8988T (cell line): Measurements from ENCODE around the gene PCAT6.
A peak's percentile ranks its signal among the peaks of the same experiment; 100 is the strongest.
"Not testable (repeated sequence)": the region's sequence is repeated elsewhere in the genome, so short reads cannot be mapped to it uniquely, and the experiment has no call there.

Experiments
- DNase-seq: peaks from one replicate; pipeline ENCODE4 v3.0.0; 2011

Gene PCAT6

DNA sequence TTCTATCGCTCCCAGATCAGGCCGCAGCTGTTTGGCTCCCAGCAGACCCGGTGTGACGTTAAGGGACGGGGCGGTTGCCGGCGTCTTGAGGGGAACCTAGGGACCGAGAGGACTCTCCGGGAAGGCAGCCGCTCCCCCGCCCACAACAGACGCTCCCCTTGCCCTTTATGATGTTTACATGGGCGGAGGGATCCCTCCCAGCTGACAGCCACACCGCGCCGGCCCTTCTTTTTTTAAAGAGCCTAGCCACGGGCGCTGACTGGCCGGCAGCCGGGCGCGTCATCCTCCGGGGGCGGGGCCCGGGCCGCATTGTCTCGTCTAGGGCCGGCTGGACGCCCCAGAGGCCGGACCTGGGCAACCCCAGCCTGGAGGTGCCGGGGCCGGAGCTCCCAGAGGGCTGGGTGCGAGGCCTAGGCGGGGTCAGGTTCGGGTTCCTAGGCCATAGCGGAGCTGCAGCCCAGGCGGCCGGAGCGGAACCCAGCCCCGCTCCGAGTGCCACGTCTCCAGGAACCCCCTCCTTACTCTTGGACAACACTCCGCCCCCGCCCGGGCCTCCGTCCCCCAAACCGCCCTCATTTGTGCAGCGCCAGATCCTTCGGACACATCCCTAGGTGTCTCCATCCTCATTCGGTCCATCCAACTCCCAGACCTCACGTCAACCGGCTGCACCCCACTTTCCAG, at the start of gene PCAT6:
Gene PCAT6, plus strand, starts transcription at position 340 of the 681 bp plus-strand sequence.
- peak; percentile 96 for DNase-seq

- no peak for DNase-seq
Measured at GRCh38 chr1:202762019-202762418, 48.7 kb upstream of the PCAT6 start.

DNA sequence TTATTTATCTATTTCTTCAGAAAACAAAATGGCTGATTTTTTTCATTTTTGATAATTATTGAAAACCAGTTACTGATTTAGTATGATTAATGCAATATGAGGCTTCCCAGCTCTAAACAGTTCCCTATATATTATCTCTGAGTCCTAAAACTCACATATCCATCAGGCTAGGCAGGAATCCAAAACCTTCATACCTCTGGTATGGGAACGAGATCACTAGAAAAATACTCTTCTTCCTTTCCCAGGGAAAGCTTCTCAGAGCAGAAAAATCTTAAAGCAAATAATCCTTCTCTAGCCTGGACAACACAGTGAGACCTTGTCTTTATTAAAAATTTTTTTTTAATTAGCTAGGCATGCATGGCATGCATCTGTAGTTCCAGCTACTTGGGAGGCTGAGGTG, 45.0 kb upstream of the PCAT6 start:
- DNase-seq: no peak

GRCh38 chr1:202770135-202770534, 40.6 kb upstream of the PCAT6 start:
- DNase-seq: no peak

DNA sequence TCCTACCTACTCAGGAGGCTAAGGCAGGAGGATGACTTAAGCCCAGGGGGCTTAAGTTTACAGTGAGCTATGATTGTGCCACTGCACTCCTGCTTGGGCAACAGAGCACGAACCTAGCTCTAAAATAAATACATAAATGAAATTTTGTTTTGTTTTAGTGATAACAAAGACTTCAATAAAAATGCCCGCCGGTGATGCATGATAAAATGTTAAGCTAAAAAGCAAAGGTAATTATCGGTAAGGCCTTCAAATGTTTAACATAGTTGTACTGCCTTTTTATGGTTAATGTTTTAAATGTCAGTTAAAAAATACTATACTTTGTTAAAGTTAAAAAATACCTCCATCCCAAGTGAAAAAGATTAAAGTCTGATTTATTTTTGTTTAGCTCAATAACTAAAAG, 29.6 kb upstream of the PCAT6 start:
- no peak for DNase-seq

- no peak for DNase-seq
Measured at GRCh38 chr1:202786804-202787203, 23.9 kb upstream of the PCAT6 start.

GRCh38 chr1:202788800-202789199, 22.0 kb upstream of the PCAT6 start:
- no peak for DNase-seq

- DNase-seq: no peak
Measured at GRCh38 chr1:202791077-202791747, 19.5 kb upstream of the PCAT6 start.

- no peak for DNase-seq
Measured at GRCh38 chr1:202794051-202794740, 16.6 kb upstream of the PCAT6 start.

DNA sequence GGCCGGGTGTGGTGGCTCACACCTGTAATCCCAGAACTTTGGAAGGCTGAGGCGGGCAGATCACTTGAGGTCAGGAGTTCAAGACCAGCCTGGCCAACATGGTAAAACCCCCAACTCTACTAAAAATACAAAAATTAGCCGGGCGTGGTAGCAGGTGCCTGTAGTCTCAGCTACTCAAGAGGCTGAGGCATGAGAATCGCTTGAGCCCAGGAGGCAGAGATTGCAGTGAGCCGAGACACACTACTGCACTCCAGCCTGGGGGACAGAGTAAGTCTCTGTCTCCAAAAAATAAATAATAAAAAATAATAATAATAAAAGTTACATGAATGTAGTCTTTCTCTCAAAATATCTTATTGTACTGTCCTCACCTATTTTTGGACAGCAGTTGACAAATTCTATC, 15.8 kb upstream of the PCAT6 start:
- DNase-seq: not testable (repeated sequence)

DNA sequence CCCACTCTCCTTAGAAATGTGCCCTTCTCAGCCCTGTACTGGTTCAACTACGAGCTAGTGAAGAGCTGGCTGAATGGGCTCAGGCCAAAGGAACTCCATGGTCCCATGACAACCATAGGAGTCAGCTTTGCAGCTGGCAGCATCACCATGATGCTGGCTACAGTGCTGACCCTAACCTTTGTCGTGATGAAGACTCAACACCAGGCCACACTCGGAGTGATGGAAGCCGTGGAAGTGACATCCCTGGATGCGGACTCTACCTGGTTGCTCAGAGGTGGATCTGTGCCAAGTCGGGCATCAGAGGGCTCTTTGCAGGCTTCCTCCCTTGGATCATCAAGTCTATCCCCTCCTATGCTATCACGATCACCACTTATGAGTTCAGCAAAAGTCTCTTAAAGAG, 14.1 kb upstream of the PCAT6 start:
- no peak for DNase-seq

DNA sequence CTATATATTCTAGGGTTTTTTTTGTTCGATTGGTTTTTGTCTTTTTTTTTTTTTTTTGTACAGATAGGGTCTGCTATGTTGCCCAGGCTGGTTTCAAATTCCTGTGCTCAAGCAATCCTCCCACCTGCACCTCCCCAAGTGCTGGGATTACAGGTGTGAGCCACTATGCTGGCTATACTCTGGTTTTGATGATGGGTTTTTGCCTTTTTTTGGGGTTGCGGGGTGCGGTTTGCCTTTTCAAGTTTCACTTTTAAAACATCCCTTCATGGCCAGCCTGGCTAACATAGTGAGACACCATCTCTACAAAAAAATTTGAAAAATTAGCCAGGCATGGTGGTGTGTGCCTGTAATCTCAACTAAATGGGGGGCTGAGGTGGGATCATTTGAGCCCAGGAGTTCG, 12.5 kb upstream of the PCAT6 start:
- DNase-seq: no peak

GRCh38 chr1:202798792-202799331, 11.9 kb upstream of the PCAT6 start:
- no peak for DNase-seq

GRCh38 chr1:202800742-202801141, 10.0 kb upstream of the PCAT6 start:
- no peak for DNase-seq

- no peak for DNase-seq
Measured at GRCh38 chr1:202801175-202801574, 9.6 kb upstream of the PCAT6 start.

GRCh38 chr1:202802034-202802433, 8.7 kb upstream of the PCAT6 start:
- DNase-seq: no peak

DNA sequence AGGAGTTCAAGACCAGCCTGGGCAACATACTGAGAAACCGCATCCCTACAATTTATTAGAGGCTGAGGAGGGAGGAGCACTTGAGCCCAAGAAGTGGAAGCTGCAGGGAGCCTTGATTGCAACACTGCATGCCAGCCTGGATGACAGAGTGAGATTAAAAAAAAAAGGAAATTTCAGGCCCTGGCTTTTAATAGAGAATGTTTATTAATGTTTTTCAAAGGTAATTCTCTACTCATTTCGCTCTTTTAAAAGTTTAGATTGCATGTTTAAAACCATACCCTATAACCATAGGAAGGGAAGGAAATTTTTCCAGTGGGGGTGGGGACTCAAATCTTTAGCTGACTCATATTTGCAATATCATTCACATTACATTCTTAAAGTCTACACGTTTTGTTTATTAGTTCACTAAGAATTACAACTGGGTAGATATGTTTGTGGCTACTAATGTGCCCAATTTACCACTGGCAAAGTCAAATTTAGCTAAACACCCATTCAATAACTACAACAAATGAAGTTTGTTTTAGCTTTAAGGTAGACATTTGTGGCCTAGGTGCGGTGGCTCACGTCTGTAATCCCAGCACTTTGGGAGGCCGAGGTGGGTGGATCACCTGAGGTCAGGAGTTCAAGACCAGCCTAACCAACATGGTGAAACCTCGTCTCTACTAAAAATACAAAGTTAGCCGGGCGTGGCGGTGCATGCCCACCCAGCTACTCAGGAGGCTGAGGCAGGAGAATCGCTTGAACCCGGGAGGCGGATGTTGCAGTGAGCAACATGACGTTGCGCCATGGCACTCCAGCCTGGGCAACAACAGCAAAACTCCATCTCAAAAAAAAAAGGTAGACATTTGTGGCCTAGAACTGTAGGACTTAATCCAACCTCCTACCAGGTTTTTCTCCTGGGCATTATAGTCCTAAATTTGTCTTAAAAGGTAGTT, 7.5 kb upstream of the PCAT6 start:
- DNase-seq: no peak

- no peak for DNase-seq
Measured at GRCh38 chr1:202804126-202804525, 6.6 kb upstream of the PCAT6 start.

DNA sequence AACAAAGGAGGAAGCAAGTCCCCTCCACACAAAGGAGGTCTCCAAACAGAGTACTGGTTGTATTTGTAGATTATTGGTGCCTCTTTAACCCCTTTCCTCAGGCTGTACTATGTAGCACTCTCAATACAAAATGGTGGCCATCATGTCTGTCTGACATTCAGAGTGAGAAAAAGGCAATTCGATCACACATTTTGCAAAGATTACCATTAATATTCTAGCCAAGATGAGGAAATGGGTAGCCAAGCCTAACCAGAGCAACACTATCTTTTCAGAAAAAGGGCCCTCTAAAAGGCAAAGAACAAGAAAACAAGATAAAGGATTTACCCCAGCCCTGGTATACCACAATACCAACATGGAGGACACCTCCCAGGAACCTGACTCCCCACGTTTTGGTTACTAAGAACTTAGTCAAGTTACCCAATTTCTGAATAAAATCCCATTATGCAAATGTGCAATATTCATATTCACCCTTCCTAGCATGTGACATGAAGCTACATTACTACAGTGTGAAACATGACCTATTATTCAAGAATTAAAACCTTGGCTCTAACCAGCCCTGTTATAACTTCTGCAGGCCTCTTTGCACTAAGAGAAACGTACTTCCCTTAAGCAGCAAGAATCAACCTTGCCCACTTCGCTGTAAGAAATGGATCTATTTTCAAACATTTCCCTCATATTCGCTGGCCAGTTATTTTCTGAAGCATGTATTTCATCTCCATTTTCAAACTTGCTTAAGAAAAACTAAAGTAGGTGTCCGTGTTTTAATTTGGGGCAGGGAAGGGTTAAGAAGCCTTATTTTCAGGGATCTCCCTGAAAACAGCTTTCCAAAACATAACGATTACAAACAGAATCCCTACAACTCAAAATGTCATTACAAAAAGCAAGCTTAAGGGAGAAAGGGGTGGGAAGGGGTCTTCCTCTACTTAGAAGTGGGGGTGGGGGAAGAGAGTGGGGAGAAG, 4.6 kb upstream of the PCAT6 start:
- DNase-seq: no peak

- DNase-seq: peak; percentile 63
Measured at GRCh38 chr1:202806845-202807450, 3.8 kb upstream of the PCAT6 start.

DNA sequence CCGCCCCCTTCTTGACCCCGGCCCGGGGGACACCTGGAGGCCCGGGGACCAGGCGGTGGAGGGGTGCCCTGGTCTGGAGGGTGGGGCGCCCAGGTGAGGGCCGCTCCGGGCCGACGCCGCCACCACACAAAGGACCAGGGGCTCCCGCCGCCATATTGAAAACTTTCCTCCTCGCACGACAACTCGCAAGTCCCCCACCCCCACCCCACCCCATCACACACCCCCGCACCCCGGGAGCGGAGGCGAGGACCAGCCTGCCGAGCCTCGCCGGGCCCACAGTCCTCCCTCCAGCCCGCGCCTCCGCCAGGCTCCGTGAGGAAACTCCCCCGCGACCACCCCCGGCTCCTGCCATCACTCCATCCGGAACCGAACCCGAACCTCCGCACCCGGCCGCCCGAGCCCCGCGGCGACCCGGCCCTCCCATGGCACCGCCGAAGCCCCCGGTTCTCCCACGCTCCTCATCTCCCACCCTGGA, 3.3 kb upstream of the PCAT6 start:
- peak; percentile 83 for DNase-seq
